GM23338 (cell line): ENCODE data around the gene DGKE. TPM values are rescaled to one million over a fixed set of nuclear protein-coding genes. Genes with fewer than 3 reads are reported as not detected.

Experiments used
- ATAC-seq: fragments of 200-7000 bp; cut with Tn5 transposase; 3 replicates; pipeline ENCODE4 v1.9.1; 2020
- DNase-seq: peaks from one replicate; pipeline ENCODE4 v3.0.0-alpha.2; 2015; ENCODE audit warnings: low spot score
- H2AFZ ChIP-seq: fragments of 200-600 bp; sonication (generic); 2 replicates; pipeline ENCODE4 v1.8.0; 2016; ENCODE audit warnings: antibody characterized with exemption, mild to moderate bottlenecking, moderate library complexity
- H3F3A ChIP-seq: fragments of 200-600 bp; sonication (generic); replicated peaks from 2 replicates; pipeline ENCODE4 v1.8.0; 2017; ENCODE audit warnings: antibody characterized with exemption, mixed run types, low read depth
- H3K27ac ChIP-seq: fragments of 200-600 bp; sonication (generic); 2 replicates; pipeline ENCODE4 v1.6.1; 2016; ENCODE audit warnings: low read depth
- H3K27me3 ChIP-seq: fragments of 200-600 bp; sonication (generic); 2 replicates; pipeline ENCODE4 v1.8.0; 2016; ENCODE audit warnings: mild to moderate bottlenecking, mixed run types, moderate library complexity; ENCODE audit not compliant: insufficient read depth
- H3K36me3 ChIP-seq: fragments of 200-600 bp; sonication (generic); 2 replicates; pipeline ENCODE4 v1.8.0; 2016; ENCODE audit warnings: mild to moderate bottlenecking; ENCODE audit not compliant: insufficient read depth
- H3K4me1 ChIP-seq: fragments of 200-600 bp; sonication (generic); 2 replicates; pipeline ENCODE4 v1.8.0; 2016; ENCODE audit warnings: mild to moderate bottlenecking, moderate library complexity; ENCODE audit not compliant: insufficient read depth
- H3K4me2 ChIP-seq: fragments of 200-600 bp; sonication (generic); 2 replicates; pipeline ENCODE4 v1.7.1; 2017; ENCODE audit warnings: mixed run types
- H3K4me3 ChIP-seq: fragments of 200-600 bp; sonication (generic); 2 replicates; pipeline ENCODE4 v1.6.1; 2016; ENCODE audit warnings: mixed run types
- H3K79me2 ChIP-seq: fragments of 200-600 bp; sonication (generic); replicated peaks from 2 replicates; pipeline ENCODE4 v1.8.0; 2017; ENCODE audit warnings: mild to moderate bottlenecking; ENCODE audit not compliant: insufficient read depth
- H3K9me2 ChIP-seq: fragments of 200-600 bp; sonication (generic); 2 replicates; pipeline ENCODE4 v1.8.0; 2017; ENCODE audit not compliant: insufficient read depth
- H4K20me1 ChIP-seq: fragments of 200-600 bp; sonication (generic); replicated peaks from 2 replicates; pipeline ENCODE4 v1.8.0; 2017; ENCODE audit warnings: mild to moderate bottlenecking; ENCODE audit not compliant: insufficient read depth
- H3K27ac Mint-ChIP-seq: 2 replicates; pipeline ENCODE4 v1.8.0; 2020; ENCODE audit warnings: inconsistent platforms, mild to moderate bottlenecking, moderate library complexity, mixed read lengths
- H3K27me3 Mint-ChIP-seq: 3 replicates; pipeline ENCODE4 v1.8.0; 2022; ENCODE audit warnings: low read depth, mild to moderate bottlenecking, moderate library complexity, mixed read lengths, inconsistent platforms; ENCODE audit not compliant: insufficient read depth, poor library complexity
- H3K36me3 Mint-ChIP-seq: 3 replicates; pipeline ENCODE4 v1.8.0; 2021; ENCODE audit warnings: low read depth, mild to moderate bottlenecking, inconsistent platforms, moderate library complexity, mixed read lengths
- H3K4me1 Mint-ChIP-seq: 3 replicates; pipeline ENCODE4 v1.8.0; 2020; ENCODE audit warnings: mild to moderate bottlenecking, inconsistent platforms, mixed read lengths
- H3K4me3 Mint-ChIP-seq: 3 replicates; pipeline ENCODE4 v1.8.0; 2021; ENCODE audit warnings: moderate library complexity, mild to moderate bottlenecking, inconsistent platforms, mixed read lengths
- H3K9me3 Mint-ChIP-seq: 3 replicates; pipeline ENCODE4 v1.8.0; 2020; ENCODE audit warnings: moderate library complexity, mild to moderate bottlenecking, inconsistent platforms, mixed read lengths
- CREB1 ChIP-seq: fragments of 250-450 bp; sonication (Bioruptor Pico); IDR thresholded peaks from 2 replicates; pipeline ENCODE4 v1.5.0; 2020; ENCODE audit warnings: low read depth, mild to moderate bottlenecking, moderate library complexity
- CTCF ChIP-seq, 2 experiments: fragments of 200-600 bp in 1 of 2; sonication (generic) in 1 of 2; conservative IDR thresholded peaks; 2 replicates each; pipeline versions ENCODE4 v1.5.1 to v1.6.1; 2016 to 2017; ENCODE audit warnings: antibody characterized with exemption in 2 of 2, low read depth in 2 of 2, mild to moderate bottlenecking in 2 of 2, moderate library complexity in 1 of 2
- ETS1 ChIP-seq: IDR thresholded peaks from 2 replicates; pipeline ENCODE4 v1.6.1; 2016; ENCODE audit warnings: antibody characterized with exemption
- JUNB ChIP-seq: IDR thresholded peaks from one replicate; pipeline ENCODE4 v1.6.1; 2016; ENCODE audit warnings: antibody characterized with exemption; ENCODE audit not compliant: unreplicated experiment
- NANOG ChIP-seq: IDR thresholded peaks from 2 replicates; pipeline ENCODE4 v1.6.1; 2016; ENCODE audit warnings: antibody characterized with exemption, borderline replicate concordance
- STAT1 ChIP-seq: IDR thresholded peaks from one replicate; pipeline ENCODE4 v1.6.1; 2016; ENCODE audit warnings: antibody characterized with exemption; ENCODE audit not compliant: unreplicated experiment
- ZNF114 ChIP-seq: fragments of 250-450 bp; sonication (Bioruptor Pico); IDR thresholded peaks from 2 replicates; pipeline ENCODE4 v1.5.0; 2020; ENCODE audit warnings: mild to moderate bottlenecking, moderate library complexity
- ZNF462 ChIP-seq: fragments of 250-450 bp; sonication (Bioruptor Pico); IDR thresholded peaks from 2 replicates; pipeline ENCODE4 v1.5.0; 2020; ENCODE audit warnings: mild to moderate bottlenecking, moderate library complexity
- polyA plus RNA-seq: library from polyadenylated mRNA; unstranded; fragments of >200 nt; fragmentation: Nextera tagmentation; extraction: Ambion mirVana; gene quantifications from 2 replicates; pipeline ENCODE4 v1.2.1, GENCODE V29; 2016
- total RNA-seq: library from RNA; depleted of rRNA; stranded (reverse); fragments of >200 nt; shearing (Covaris generic); gene quantifications from 2 replicates; pipeline ENCODE4 v1.2.3, GENCODE V29; 2014

Gene DGKE
- total and polyA plus RNA-seq, 2 experiments from 2014 or later = 3.9 to 10.1 TPM

GRCh38 chr17:56898874-56899273, 64.9 kb downstream of the DGKE start:
- H3K27me3 ChIP-seq = no peaks in the 10 kb centered on the region
- no peaks in the 10 kb centered on the region for H3K9me2 ChIP-seq
- ATAC-seq (no peak), DNase-seq (no peak)
- H4K20me1 ChIP-seq = no peaks in the 10 kb centered on the region
- Mint-ChIP-seq H3K27ac (no peak overlapping the region), H3K9me3 (no peaks in the 10 kb centered on the region), H3K4me3 (no peak overlapping the region), H3K4me1 (peaks cover 22% of the 10 kb centered on the region), H3K27me3 (peaks cover 2% of the 10 kb centered on the region), H3K36me3 (peaks cover 62% of the 10 kb centered on the region)
- TF ChIP-seq CREB1 = no peak
- TF ChIP-seq JUNB = no peak
- no peak overlapping the region for H2AFZ ChIP-seq
- H3K4me3 ChIP-seq = no peak overlapping the region
- no peaks in the 10 kb centered on the region for H3K79me2 ChIP-seq
- no peaks in the 10 kb centered on the region for H3F3A ChIP-seq
- no peak overlapping the region for H3K4me2 ChIP-seq
- no peak overlapping the region for H3K27ac ChIP-seq
- peaks cover 6% of the 10 kb centered on the region; the same call in 1 of the 2 replicates for H3K4me1 ChIP-seq
- H3K36me3 ChIP-seq = peaks cover 10% of the 10 kb centered on the region

- no peak for TF ChIP-seq STAT1
- TF ChIP-seq ZNF462 (CRISPR knock-in tag) = no peak
- no peak for TF ChIP-seq ETS1
- no peak for TF ChIP-seq JUNB
- no peak for TF ChIP-seq NANOG
- TF ChIP-seq CTCF (conservative IDR thresholded peaks at IDR 0.05; ENCODE audit: low read depth in 2 of 2) = no peak
- no peak for TF ChIP-seq ZNF114 (CRISPR knock-in tag)
- H3K4me1 Mint-ChIP-seq = peaks cover 22% of the 10 kb centered on the region
- H3K79me2 ChIP-seq = no peaks in the 10 kb centered on the region
- no peak overlapping the region for H3K27ac Mint-ChIP-seq
- H3K27me3 Mint-ChIP-seq = peaks cover 2% of the 10 kb centered on the region
- H3K9me3 Mint-ChIP-seq = no peaks in the 10 kb centered on the region
- peaks cover 6% of the 10 kb centered on the region; the same call in 1 of the 2 replicates for H3K4me1 ChIP-seq
- H4K20me1 ChIP-seq = no peaks in the 10 kb centered on the region
- no peak overlapping the region for H3K4me3 ChIP-seq
- no peak for DNase-seq
- no peak overlapping the region for H3K4me2 ChIP-seq
- H3K9me2 ChIP-seq = no peaks in the 10 kb centered on the region
- no peaks in the 10 kb centered on the region for H3F3A ChIP-seq
- H3K36me3 ChIP-seq = peaks cover 16% of the 10 kb centered on the region
- ATAC-seq = no peak
- H3K4me3 Mint-ChIP-seq = no peak overlapping the region
- no peak overlapping the region for H2AFZ ChIP-seq
- H3K36me3 Mint-ChIP-seq = peaks cover 66% of the 10 kb centered on the region
- no peak overlapping the region for H3K27ac ChIP-seq
- H3K27me3 ChIP-seq = no peaks in the 10 kb centered on the region
Measured at GRCh38 chr17:56899403-56899802, 65.5 kb downstream of the DGKE start.
